ENCODE measurements around the gene CRY2. TPM values are rescaled to one million over a fixed set of nuclear protein-coding genes. Genes with fewer than 3 reads are reported as not detected.
"Not testable (repeated sequence)": the region's sequence is repeated elsewhere in the genome, so short reads cannot be mapped to it uniquely, and the experiment has no call there.

The CRY2 gene
- total RNA-seq, 1 donor from 2014 or later, result 69.8 TPM

DNA sequence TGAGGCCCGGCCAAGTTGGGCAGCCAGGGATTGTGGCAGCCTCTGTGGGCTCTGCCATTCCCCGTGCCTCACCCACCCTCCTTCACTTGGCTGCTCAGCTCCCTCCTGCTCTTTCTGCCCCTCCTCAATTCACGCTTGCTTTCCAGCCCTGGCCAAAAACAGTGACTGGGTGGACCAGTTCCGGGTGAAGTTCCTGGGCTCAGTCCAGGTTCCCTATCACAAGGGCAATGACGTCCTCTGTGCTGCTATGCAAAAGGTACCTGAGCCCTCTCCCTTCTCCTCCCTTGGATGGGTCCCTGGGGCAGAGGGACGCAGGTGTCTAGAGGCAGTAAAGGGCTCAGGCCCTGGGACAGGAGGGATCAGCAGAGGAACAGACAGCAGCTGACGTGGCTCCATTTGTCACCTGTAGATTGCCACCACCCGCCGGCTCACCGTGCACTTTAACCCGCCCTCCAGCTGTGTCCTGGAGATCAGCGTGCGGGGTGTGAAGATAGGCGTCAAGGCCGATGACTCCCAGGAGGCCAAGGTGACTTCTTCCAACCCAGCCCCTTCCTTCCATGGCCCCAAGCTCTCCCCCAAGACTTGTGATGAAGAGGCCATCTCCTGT, 57.1 kb downstream of the CRY2 start:
- ATAC-seq (no peak), DNase-seq (ENCODE audit: missing footprints) (peak; percentile 13)
- intact Hi-C loops (cut with DNase I), result no loop called here

DNA sequence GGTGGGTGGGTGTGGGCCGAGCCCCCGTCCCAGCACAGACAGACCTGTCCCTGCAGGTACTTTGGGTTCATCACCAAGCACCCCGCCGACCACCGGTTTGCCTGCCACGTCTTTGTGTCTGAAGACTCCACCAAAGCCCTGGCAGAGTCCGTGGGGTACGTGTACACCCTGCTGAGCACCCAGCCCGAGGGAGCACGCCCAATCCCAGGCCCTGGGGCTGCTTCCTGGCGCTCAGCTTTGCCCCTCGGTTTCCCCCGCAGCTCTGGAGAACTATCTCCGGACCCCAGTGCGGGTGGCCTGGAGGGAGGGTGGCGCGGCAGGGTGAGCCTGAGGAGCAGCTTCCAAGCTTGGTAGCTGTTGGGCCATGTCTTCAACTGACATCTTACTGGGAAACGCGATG, 57.8 kb downstream of the CRY2 start:
- ATAC-seq (no peak), DNase-seq (ENCODE audit: missing footprints) (no peak)
- intact Hi-C loops (cut with DNase I), result no loop called here

DNA sequence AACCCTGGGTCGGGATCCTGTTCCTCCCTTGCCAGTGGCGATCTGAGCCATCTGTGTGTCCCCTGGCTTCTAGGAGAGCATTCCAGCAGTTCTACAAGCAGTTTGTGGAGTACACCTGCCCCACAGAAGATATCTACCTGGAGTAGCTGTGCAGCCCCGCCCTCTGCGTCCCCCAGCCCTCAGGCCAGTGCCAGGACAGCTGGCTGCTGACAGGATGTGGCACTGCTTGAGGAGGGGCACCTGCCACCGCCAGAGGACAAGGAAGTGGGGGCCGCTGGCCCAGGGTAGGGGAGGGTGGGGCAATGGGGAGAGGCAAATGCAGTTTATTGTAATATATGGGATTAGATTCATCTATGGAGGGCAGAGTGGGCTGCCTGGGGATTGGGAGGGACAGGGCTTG, 58.3 kb downstream of the CRY2 start:
- not testable (repeated sequence) for DNase-seq (ENCODE audit: missing footprints); ATAC-seq

DNA sequence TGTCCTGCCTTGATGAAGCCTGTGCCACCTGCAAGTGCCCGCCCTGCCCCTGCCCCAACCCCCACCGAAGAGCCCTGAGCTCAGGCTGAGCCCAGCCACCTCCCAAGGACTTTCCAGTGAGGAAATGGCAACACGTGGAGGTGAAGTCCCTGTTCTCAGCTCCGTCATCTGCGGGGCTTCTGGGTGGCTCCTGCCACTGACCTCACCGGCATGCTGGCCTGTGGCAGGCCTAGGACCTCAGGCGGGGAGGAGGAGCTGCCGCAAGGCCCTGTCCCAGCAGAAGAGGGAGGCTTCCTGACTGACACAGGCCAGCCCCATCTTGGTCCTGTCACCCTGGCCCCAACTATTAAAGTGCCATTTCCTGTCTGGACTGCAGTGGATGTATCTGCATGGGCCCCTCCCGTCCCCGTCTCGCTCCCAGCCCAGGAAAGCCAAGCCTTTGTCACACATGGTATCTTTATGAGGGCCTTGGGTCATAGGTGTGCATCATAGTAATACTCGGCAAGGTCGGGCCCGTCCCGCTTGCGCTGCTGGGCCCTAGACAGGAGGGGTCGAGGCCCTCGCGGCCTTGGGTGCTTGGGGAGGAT, 58.9 kb downstream of the CRY2 start:
- DNase-seq (ENCODE audit: missing footprints), result no peak
- intact Hi-C loops (cut with DNase I), result no loop called here
- no peak for ATAC-seq

More for the DNA sequence above, 58.3 kb downstream of the CRY2 start:
- intact Hi-C loops (cut with DNase I), result not testable (repeated sequence)

DNA sequence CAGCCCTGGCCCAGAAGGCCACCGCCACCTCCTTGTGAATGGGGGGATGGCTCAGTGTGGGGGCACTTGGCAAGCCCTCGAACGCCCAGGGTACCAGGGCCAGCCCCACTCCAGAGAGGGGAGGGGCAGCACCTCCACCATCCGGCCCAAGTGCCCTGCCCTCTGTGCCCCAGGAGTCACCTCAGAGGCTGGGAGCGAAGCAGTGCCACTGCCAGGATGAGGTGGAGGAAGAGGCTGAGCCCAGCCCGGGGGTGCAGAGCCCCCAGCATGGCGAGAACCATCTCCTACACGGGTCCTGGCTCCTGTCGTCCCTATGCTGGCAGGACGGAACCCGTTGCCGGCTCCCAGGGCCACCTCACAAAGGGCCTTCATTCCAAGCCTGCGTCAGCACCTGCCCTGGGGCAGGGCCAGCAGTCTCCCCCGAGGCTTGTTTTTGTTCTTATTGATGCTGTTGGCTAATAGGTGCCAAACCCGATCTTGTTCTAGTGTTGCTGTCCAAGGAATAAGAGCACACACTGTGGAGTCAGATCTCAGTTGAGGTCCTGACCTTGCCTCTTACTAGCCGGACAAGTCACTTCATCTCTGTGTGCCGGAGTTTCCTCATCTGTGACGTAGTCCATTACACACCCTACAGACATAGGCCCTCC, 59.8 kb downstream of the CRY2 start, which contains the start of gene FREY1:
Gene FREY1, minus strand, starts transcription at position 307 of the 647 bp plus-strand sequence. Its CDS starts 26 bp downstream, at position 281.
- DNase-seq (ENCODE audit: missing footprints), result no peak
- intact Hi-C loops (cut with DNase I), result no loop called here
- ATAC-seq, result no peak

DNA sequence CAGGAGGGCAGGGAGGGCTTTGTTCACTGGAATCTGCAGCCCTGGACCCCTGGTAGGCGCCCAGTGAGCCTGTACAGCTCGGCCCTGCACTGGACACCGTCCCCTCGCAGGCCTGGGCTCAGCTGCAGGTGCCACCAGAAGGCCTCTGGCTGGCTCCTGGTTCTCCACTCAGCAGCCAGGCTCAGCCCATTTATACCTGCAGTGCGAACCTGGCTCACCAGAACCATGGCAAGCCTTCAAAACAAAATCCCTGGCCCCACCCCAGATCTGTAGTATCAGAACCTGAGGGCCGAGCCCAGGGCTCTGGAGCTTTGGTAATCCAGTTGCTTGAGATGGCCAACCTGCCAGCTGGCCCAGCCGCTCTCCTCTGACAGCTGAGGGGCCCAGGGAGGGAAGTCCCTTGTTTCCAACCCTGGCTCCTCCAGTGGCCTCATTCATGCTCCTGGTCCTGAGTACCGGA, 60.7 kb downstream of the CRY2 start:
- DNase-seq (ENCODE audit: missing footprints) (no peak), ATAC-seq (no peak)
- intact Hi-C loops (cut with DNase I), result no loop called here

DNA sequence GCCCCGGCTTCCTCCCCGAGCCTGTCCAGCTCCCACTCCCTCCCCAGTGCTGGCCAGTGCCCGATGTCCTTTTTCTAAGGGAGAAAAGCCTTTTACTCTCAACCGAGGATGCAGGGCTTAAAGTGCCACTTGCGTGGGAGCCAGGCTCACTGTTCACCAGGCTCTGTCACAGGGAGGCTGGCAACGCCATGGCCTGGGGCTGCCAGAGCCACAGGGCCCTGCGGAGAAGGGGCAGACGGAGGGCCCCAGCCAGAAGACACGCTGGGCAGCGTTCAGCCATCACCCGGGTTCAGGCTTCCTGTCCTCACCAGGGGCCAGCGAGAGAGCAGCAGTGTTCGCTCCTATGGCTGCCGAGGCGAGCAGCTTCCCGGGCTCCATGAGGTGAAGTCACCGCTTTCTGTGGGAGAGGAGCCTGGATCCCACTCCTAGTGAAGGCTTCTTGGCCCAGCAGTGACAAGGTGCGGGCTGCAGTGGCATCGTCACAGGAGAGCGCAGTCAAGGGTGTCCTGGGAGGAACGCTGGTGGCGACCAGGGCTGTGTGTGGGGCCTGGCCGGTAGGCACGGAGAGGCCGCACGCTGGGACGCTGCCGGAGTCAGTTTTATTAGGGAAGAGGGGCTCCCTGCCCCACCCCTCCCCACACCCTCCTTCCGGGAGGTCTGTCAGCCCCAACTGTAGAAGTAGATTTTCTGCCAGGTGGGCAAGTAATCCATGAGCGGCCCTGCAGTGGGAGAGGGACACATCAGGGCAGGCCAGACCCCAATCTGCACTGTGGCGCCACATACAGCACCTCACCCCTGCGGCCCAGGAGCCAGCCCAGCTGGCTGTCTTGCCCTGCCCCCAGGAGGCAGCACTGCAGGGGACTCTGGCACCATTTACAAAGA, 62.6 kb downstream of the CRY2 start:
- intact Hi-C loops (cut with DNase I), result no loop called here
- DNase-seq (ENCODE audit: missing footprints) (no peak), ATAC-seq (no peak)

DNA sequence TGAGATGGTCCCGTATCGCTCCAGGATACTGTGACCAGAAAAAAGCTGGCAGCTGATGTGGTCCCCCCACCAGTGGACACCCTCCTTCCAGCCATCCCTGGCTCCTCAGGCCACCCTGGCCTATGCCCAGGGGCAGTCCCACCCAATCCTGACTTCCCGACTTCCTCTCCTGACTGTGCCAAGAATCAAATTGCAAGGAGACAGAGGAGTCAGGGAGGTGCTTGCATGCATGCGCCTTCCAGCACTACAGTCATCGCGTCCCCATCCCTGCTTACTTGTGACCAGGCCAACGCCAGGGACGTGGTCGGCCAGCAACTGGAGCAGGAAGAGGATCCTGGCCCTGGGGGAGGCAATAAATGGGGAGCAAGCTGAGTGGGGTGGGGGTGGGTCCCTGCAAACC, 63.3 kb downstream of the CRY2 start:
- intact Hi-C loops (cut with DNase I), result no loop called here
- no peak for ATAC-seq
- DNase-seq (ENCODE audit: missing footprints), result no peak

DNA sequence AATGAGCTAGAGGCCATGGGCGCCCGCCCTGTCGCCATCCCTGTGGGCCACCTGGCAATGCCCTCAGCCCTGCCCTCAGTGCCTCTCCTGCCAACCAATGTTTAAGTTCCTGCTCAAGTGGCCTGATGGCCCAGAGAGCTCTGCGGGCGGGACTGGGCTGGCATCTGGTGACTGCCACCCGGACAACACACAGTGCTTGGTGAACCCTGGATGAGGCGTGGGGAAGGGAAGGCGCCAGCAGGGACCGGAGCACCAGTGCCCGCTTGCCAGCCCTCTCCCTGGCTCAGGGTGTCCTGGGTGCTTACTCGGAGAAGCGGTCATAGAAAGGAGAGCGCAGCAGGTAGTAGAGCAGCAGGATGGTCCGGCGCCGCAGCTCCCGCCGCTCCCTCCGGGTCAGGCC, 66.2 kb downstream of the CRY2 start:
- intact Hi-C loops (cut with DNase I), result no loop called here
- no peak for ATAC-seq
- DNase-seq (ENCODE audit: missing footprints), result peak; percentile 55

DNA sequence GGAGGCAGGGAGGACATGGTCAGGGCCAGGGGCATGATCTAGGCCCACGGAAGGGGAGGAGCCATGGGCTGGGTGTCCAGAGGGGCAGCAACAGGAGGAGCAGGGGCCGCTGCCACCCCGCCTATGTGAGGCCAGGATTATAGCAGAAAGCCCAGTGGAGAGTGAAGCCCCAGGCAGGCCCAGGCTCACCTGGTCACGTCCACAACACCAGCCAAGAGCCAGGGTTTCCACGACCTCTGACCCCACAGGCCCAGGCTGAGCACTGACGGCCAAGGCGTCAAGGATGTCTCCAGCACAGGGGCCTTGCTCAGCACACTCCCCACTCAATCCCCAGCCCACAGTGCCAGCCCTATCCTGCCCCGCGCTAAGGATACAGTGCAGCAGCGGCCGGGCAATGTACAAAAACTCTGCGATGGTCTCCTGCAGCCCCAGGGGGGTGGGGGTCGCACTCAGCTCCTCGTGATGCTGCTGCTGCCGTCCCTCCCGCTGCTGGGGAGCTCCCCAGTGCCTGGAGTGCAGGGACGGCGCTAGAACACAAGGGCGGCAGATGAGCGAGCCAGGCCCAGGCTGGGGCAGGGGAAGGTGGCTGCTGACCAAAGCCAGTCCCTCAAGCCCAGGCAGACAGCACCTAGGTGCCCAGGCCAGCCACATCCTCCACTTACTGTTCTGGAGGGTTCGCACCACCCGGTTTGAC, 66.8 kb downstream of the CRY2 start:
- peak; percentile 45 for DNase-seq (ENCODE audit: missing footprints)
- intact Hi-C loops (cut with DNase I), result no loop called here
- ATAC-seq, result no peak

DNA sequence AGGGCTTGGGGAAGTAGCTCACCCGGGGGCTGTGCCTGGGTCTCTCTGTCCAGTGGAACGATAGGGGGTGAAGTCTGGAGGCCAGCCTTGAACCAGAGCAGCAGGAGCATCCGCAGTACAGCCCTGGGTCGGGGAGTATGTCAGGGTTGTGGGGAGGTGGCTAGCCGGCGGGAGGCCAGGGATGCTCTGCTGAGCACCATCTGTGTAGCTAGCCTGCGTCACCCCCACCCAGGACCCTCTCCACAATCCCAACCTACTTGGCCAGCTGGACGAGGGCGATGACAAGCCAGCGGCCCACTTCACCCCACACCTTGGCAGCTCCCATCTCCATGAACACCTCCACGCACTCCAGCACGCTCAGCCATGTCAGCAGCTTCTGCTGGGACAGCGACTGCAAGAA, 68.2 kb downstream of the CRY2 start:
- intact Hi-C loops (cut with DNase I), result no loop called here
- DNase-seq (ENCODE audit: missing footprints) (peak; percentile 26), ATAC-seq (no peak)

DNA sequence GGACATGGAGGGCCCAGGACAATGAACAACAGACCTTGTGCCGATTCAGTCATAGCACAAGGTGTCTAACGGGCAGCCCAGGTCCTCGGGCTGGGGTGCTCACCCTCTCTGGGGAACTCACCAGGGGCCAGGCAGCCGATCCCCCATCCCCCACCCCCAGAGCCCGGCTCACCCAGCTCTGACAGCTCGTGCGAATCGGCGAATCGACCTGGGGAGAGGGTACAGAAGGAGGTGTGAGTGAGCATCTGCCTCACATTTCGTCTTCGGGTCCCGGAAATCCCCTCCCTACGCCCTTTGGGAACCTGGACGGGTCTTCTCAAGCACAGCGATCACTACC, 70.0 kb downstream of the CRY2 start:
- ATAC-seq (no peak), DNase-seq (ENCODE audit: missing footprints) (no peak)
- intact Hi-C loops (cut with DNase I), result no loop called here

DNA sequence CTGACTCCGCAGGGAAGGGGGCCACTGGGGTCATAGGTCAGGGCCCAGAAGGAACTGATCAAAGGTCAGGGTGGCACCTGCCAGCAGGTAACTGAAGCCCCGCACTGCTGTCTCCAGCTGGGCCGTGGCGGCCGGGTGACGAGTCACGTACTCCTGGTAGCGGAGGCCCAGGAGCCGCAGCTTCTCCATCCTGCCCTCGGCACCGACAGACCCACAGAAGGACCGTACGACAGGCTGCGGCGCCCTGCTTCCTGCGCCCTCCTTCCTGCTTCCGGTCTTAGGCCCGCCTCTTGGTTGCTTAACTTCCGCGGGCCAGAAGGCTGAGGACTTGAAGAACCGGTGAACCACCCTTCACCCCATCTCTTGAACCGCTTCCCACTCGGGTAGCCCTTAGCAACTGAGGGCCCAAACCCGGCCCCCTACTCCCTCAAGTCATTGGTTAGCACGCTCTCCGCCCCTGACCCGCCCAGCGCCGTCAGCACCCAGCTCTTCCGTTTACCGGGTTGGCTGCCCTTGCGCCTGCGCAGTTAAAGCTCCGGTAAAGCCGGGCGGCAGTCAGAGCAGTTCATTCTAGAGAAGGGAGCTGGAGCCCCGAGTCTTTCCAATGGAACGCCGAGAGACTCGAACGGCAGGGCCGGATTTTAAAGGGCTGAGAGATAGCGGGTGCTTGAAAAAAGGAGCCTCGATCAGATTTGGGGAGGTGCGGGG, 70.5 kb downstream of the CRY2 start, which contains the start of gene PEX16:
Gene PEX16, minus strand, starts transcription at position 255 of the 708 bp plus-strand sequence. Its CDS starts 66 bp downstream, at position 189.
- intact Hi-C loops (cut with DNase I), result loop anchor here (2.0 kb wide), 1 partner anchor 75 kb away; no protein-coding TSS in a partner anchor
- DNase-seq (ENCODE audit: missing footprints), result peak; percentile 98
- peak; percentile 96 for ATAC-seq

DNA sequence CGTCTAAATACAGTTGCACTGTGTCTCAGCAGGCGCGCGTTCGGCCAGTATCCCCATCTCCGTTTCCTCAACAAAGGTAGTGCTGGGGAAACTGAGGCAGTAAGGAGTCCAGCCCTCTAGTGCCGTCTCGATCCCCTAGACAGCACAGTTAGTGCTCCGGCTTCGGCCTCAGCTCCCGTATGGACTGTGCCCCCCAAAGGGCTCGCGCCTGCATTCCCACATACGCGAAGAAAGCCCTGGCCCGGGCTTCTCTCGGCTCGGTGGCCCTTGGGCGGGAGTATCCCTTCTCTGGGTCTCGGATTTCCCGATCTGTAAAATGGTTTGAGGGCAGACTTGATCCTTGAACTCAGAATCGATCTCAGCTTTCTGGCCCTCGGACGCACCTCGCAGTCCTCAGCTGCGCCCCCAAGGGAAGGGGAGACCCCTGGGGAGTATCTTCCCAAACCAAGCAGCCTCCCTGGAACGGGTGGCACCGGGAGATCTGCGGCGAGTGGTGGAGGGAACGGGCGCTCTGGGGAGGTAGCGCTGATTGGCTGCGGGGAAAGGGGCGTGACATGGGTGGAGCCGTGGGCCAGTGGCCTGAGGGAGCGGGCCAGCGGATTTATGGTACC, 71.2 kb downstream of the CRY2 start:
- DNase-seq (ENCODE audit: missing footprints) (peak; percentile 93), ATAC-seq (peak; percentile 83)
- intact Hi-C loops (cut with DNase I), result loop anchor here (2.0 kb wide), 1 partner anchor 76 kb away; no protein-coding TSS in a partner anchor

DNA sequence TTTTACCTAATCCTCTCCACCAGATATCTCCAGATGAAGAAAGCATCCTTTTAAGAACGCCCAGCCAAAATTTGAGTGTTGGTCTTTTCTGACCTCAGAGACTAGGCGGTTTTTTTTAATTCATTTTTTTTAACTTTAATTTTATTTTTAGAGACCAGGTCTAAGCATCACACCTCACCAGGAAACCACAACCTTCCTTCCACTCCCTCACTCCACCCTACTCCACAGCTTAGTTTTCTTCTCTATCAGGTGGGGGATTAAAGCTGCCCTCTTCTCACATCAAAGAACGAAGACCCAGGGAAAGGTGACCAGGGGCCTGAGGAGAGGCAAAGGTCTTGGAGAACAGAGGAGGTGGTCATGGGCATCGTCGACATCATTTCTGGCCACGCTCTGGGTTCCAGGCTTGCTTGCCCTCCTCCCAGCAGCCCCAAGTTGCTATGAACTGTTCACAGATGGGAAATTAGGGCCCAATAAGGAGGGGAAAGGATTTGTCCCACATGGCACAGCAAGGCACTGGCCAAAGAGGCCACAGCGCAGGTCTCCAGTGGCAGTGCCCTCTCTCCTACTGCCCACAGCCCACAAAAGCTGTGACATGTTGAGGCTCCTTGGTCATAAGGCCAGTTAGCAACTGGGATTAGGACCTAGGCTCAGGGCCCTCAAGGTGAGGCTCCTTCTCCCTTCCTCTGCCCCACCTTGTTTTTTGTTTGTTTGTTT, 71.8 kb downstream of the CRY2 start:
- no peak for DNase-seq (ENCODE audit: missing footprints)
- intact Hi-C loops (cut with DNase I), result loop anchor here (2.0 kb wide), 1 partner anchor 76 kb away; no protein-coding TSS in a partner anchor
- ATAC-seq, result no peak

DNA sequence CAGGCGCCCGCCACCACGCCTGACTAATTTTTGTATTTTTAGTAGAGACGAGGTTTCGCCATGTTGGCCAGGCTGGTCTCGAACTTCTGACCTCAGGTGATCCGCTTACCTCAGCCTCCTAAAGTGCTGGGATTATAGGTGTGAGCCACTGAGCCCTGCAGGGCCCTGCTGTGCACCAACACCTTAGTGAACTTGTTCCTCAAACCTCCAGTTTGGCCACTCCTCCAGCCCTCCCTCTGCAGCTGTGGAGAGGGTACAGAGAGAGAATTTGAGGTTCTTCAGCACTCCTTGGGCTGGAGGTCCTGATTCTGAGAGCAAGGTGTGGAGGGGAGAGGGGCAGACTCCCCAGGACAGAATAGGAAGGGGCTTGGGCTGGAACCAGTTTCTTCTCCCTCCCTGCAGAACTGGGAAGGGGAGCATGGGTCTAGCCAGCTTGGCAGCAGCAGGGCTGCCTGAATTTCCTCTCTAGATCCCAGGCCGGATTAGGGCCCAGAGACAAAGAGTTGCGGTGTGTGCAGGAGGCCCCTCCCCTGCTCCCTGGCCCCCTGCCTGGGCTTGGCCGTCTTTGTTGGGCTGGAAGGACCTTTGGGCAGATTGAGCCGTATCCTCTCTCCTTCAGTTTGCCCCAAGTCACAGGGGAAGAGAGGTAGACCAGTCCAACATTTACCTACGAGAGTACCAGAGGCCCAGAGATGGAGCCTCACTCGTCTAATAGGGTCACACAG, 72.7 kb downstream of the CRY2 start:
- intact Hi-C loops (cut with DNase I), result loop anchor here (2.0 kb wide), 1 partner anchor 77 kb away; no protein-coding TSS in a partner anchor
- ATAC-seq, result no peak
- DNase-seq (ENCODE audit: missing footprints), result no peak
